ENCODE measurements around the gene HNRNPA1.
A peak's percentile ranks its signal among the peaks of the same experiment; 100 is the strongest.
"Not testable (repeated sequence)": the region's sequence is repeated elsewhere in the genome, so short reads cannot be mapped to it uniquely, and the experiment has no call there.

The HNRNPA1 gene

DNA sequence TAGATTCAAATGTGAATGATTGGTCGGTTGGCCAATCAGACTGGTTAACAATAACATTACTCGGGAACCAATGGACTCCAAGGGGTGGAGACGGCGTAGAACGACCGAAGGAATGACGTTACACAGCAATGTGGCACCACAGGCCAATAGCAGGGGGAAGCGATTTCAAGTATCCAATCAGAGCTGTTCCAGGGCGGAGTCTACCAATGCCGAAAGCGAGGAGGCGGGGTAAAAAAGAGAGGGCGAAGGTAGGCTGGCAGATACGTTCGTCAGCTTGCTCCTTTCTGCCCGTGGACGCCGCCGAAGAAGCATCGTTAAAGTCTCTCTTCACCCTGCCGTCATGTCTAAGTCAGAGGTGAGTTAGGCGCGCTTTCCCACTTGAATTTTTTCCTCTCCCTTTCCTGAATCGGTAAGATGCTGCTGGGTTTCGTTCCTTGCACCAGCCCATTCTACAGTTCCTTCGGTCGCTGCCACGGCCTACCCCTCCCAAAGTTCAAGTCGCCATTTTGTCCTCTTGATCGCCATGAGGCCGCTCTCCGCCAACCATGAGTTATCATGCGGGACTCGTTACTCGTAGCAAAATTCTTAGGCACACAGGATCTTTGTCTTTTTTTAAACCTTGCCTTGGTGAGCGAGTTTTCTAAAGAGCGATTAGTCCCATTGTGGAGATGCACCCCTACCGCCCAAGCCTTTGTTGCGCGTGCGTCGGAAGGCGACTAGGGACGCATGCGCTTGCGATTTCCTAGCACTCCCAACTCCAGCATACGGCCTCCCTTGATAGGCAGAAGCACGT, at the start of gene HNRNPA1 (continued):
- peak; percentile 91 for TF ChIP-seq ZSCAN5A (tag by site-specific recombination; IDR thresholded peaks at IDR 0.05)
- 0 out of 2 replicates have a peak, but pooled peaks have one; percentile 69 for TF ChIP-seq ZNF169 (tag by site-specific recombination; IDR thresholded peaks at IDR 0.05)
- no peak for TF ChIP-seq ZNF792 (tag by site-specific recombination; IDR thresholded peaks at IDR 0.05)
- TF ChIP-seq ZFP69B (tag by site-specific recombination; IDR thresholded peaks at IDR 0.05) = 0 out of 2 replicates have a peak, but pooled peaks have one; percentile 56
- TF ChIP-seq ZBTB20 (tag by site-specific recombination; IDR thresholded peaks at IDR 0.05) = peak; percentile 21; the same call in 1 of the 2 replicates
- peak; percentile 82 for TF ChIP-seq KLF16 (tag by site-specific recombination; IDR thresholded peaks at IDR 0.05)
- TF ChIP-seq ZNF24 (tag by site-specific recombination; IDR thresholded peaks at IDR 0.05) = 0 out of 2 replicates have a peak, but pooled peaks have one; percentile 58
- peak; percentile 91 for TF ChIP-seq ZNF391 (tag by site-specific recombination; IDR thresholded peaks at IDR 0.05; ENCODE audit: borderline replicate concordance, low read depth)
- TF ChIP-seq MZF1 (tag by site-specific recombination; IDR thresholded peaks at IDR 0.05; ENCODE audit: borderline replicate concordance) = peak; percentile 23; the same call in 1 of the 2 replicates
- peak; percentile 77 for TF ChIP-seq ZNF366 (tag by site-specific recombination; conservative IDR thresholded peaks at IDR 0.05)
- peak; percentile 86 for TF ChIP-seq ATF2 (tag by site-specific recombination; IDR thresholded peaks at IDR 0.05; ENCODE audit: low read depth)
- TF ChIP-seq, protein P1, sequence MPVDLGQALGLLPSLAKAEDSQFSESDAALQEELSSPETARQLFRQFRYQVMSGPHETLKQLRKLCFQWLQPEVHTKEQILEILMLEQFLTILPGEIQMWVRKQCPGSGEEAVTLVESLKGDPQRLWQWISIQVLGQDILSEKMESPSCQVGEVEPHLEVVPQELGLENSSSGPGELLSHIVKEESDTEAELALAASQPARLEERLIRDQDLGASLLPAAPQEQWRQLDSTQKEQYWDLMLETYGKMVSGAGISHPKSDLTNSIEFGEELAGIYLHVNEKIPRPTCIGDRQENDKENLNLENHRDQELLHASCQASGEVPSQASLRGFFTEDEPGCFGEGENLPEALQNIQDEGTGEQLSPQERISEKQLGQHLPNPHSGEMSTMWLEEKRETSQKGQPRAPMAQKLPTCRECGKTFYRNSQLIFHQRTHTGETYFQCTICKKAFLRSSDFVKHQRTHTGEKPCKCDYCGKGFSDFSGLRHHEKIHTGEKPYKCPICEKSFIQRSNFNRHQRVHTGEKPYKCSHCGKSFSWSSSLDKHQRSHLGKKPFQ (tag by site-specific recombination; IDR thresholded peaks at IDR 0.05) = peak; percentile 59; the same call in 1 of the 2 replicates
- TF ChIP-seq, protein P2, sequence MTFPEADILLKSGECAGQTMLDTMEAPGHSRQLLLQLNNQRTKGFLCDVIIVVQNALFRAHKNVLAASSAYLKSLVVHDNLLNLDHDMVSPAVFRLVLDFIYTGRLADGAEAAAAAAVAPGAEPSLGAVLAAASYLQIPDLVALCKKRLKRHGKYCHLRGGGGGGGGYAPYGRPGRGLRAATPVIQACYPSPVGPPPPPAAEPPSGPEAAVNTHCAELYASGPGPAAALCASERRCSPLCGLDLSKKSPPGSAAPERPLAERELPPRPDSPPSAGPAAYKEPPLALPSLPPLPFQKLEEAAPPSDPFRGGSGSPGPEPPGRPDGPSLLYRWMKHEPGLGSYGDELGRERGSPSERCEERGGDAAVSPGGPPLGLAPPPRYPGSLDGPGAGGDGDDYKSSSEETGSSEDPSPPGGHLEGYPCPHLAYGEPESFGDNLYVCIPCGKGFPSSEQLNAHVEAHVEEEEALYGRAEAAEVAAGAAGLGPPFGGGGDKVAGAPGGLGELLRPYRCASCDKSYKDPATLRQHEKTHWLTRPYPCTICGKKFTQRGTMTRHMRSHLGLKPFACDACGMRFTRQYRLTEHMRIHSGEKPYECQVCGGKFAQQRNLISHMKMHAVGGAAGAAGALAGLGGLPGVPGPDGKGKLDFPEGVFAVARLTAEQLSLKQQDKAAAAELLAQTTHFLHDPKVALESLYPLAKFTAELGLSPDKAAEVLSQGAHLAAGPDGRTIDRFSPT (tag by site-specific recombination; IDR thresholded peaks at IDR 0.05) = peak; percentile 90
- TF ChIP-seq ZIC2 (tag by site-specific recombination; IDR thresholded peaks at IDR 0.05) = no peak
- peak; percentile 64 for TF ChIP-seq ZNF146 (tag by site-specific recombination; IDR thresholded peaks at IDR 0.05)
- TF ChIP-seq PRDM10 (tag by site-specific recombination; IDR thresholded peaks at IDR 0.05) = peak; percentile 55
- no peak for TF ChIP-seq ZBTB7A (tag by site-specific recombination; IDR thresholded peaks at IDR 0.05; ENCODE audit: low read depth)

GRCh38 chr12:54231269-54231668, 49.3 kb upstream of the HNRNPA1 start:
- H3K4me1 ChIP-seq (ENCODE audit: control insufficient read depth, insufficient read depth, low read length); POLR2A ChIA-PET; H3K36me3 ChIP-seq (ENCODE audit: control insufficient read depth in 2 of 2, insufficient read depth in 1 of 2, low read length in 2 of 2); H3K4me3 ChIP-seq (ENCODE audit: low read depth, low read length); H3K9me3 ChIP-seq (ENCODE audit: control insufficient read depth, insufficient read depth, low read depth, low read length); H3K27ac ChIP-seq (ENCODE audit: extremely low read depth, low read depth, low read length): not testable (repeated sequence)
- CTCF ChIA-PET = interaction anchor here (0.6 to 5.2 kb wide), 8 partner anchors 11 to 148 kb away, joined by 3 to 35 read pairs (median 4); no protein-coding TSS in a partner anchor

All from HEK293 (cell line).